Endothelial cell of umbilical vein (primary cell): ENCODE measurements around the gene KCNK2. TPM values are rescaled to one million over a fixed set of nuclear protein-coding genes. Genes with fewer than 3 reads are reported as not detected.

ENCODE experiments used
- BruUV-seq: library from RNA; stranded (reverse); fragments of 400-500 nt; replicated peaks from 2 replicates; lab custom pipeline; 2021; lab: Mats Ljungman, UMichigan
- CTCF ChIA-PET: fragments of 300-600, 350-600 bp; sonication (Branson Sonifier 250); formaldehyde crosslinking; loops from one replicate; lab custom pipeline; 2021; ENCODE audit warnings: antibody characterized with exemption, inconsistent platforms; lab: Charles Lee
- POLR2A ChIA-PET: fragments of 300-600, 350-600 bp; sonication (Branson Sonifier 250); formaldehyde crosslinking; loops from one replicate; lab custom pipeline; 2021; ENCODE audit warnings: antibody characterized with exemption, inconsistent platforms; lab: Charles Lee
- DNase-seq: peaks from one replicate; pipeline ENCODE4 v3.0.0-alpha.2; 2011; ENCODE audit warnings: low read depth, low spot score
- FAIRE-seq: peaks from 2 replicates; lab custom pipeline; 2011; peaks lifted over from hg19 to GRCh38; lab: Jason Lieb, UNC
- H2AFZ ChIP-seq: 2 replicates; pipeline ENCODE4 v1.6.0; 2012; ENCODE audit warnings: low read depth, low read length, control low read depth, inconsistent platforms
- H3K27ac ChIP-seq: 2 replicates; pipeline ENCODE4 v1.5.1; 2011; ENCODE audit warnings: low read depth, mild to moderate bottlenecking, control low read depth, low read length, moderate library complexity; ENCODE audit not compliant: insufficient read depth
- H3K27me3 ChIP-seq, 2 experiments: 2 replicates each; pipeline versions ENCODE4 v1.6.0 to v1.6.1; 2011; ENCODE audit warnings: low read length in 2 of 2, mixed read lengths in 1 of 2; ENCODE audit not compliant: control insufficient read depth in 2 of 2, insufficient read depth in 2 of 2
- H3K36me3 ChIP-seq, 2 experiments: 2 replicates in 1 of 2; 3 replicates in 1 of 2; pipeline ENCODE4 v1.5.1; 2011; ENCODE audit warnings: low read length in 2 of 2, mild to moderate bottlenecking in 1 of 2, moderate library complexity in 1 of 2; ENCODE audit not compliant: control insufficient read depth in 2 of 2, insufficient read depth in 2 of 2; ENCODE audit errors: extremely low read depth in 1 of 2
- H3K4me1 ChIP-seq: 3 replicates; pipeline ENCODE4 v1.5.1; 2011; ENCODE audit warnings: mild to moderate bottlenecking, low read length; ENCODE audit not compliant: control insufficient read depth, insufficient read depth; ENCODE audit errors: extremely low read depth
- H3K4me2 ChIP-seq: 2 replicates; pipeline ENCODE4 v1.6.1; 2011; ENCODE audit warnings: low read length, control low read depth, mixed read lengths; ENCODE audit not compliant: insufficient read depth
- H3K4me3 ChIP-seq, 3 experiments: fragments of 200-600 bp in 1 of 3; sonication (generic), shearing (Covaris generic) in 1 of 3; replicated peaks in 1 of 3; 2 replicates each; pipeline ENCODE4 v1.5.1; 2011 to 2016; ENCODE audit warnings: control low read depth in 3 of 3, low read length in 3 of 3, mild to moderate bottlenecking in 2 of 3, inconsistent platforms in 1 of 3, low read depth in 1 of 3, moderate library complexity in 1 of 3; ENCODE audit not compliant: insufficient read depth in 1 of 3
- H3K79me2 ChIP-seq: 2 replicates; pipeline ENCODE4 v1.6.0; 2012; ENCODE audit warnings: low read length, inconsistent platforms; ENCODE audit not compliant: control insufficient read depth, insufficient read depth
- H3K9ac ChIP-seq: replicated peaks from 2 replicates; pipeline ENCODE3; 2011; ENCODE audit warnings: low read length, control low read depth; ENCODE audit not compliant: insufficient read depth; ENCODE audit errors: extremely low read depth
- H3K9me1 ChIP-seq: replicated peaks from 3 replicates; pipeline ENCODE4 v1.6.0; 2011; ENCODE audit warnings: mild to moderate bottlenecking, low read length; ENCODE audit not compliant: control insufficient read depth, insufficient read depth; ENCODE audit errors: extremely low read depth
- H3K9me3 ChIP-seq: replicated peaks from 2 replicates; pipeline ENCODE4 v1.5.1; 2012; ENCODE audit warnings: low read length, inconsistent platforms; ENCODE audit not compliant: control insufficient read depth, insufficient read depth
- H4K20me1 ChIP-seq: replicated peaks from 2 replicates; pipeline ENCODE3; 2011; ENCODE audit warnings: mild to moderate bottlenecking, low read length; ENCODE audit not compliant: control insufficient read depth, insufficient read depth; ENCODE audit errors: extremely low read depth
- EZH2 ChIP-seq: IDR thresholded peaks from 2 replicates; pipeline ENCODE4 v1.6.1; 2012; ENCODE audit warnings: borderline replicate concordance, low read depth, mild to moderate bottlenecking, moderate library complexity, low read length, inconsistent platforms; ENCODE audit not compliant: severe bottlenecking
- POLR2AphosphoS5 ChIP-seq: IDR thresholded peaks from 2 replicates; pipeline ENCODE4 v1.6.1; 2012; ENCODE audit warnings: low read depth, mild to moderate bottlenecking, control low read depth, low read length, moderate library complexity; ENCODE audit not compliant: insufficient read depth
- dilution Hi-C: fragments of 300-500 bp; cut with MboI; formaldehyde crosslinking; loops from one replicate; pipeline ENCODE4 v1.15.0; 2019; ENCODE audit warnings: low sequenced_read_pairs; ENCODE audit not compliant: extremely low pct_ligation_motif_present
- intact Hi-C: fragments of 100-400 bp; cut with micrococcal nuclease; formaldehyde crosslinking; loops from one replicate; pipeline ENCODE4 v1.10.0; 2022
- polyA plus RNA-seq, 4 experiments: library from polyadenylated mRNA; depleted of rRNA in 3 of 4; stranded (reverse) in 3 of 4; unstranded in 1 of 4; fragments of >200 nt; gene quantifications; 2 replicates each; pipeline versions ENCODE4 v1.2.1 to v1.2.3, GENCODE V29; 2011 to 2012; ENCODE audit warnings: missing spikeins in 1 of 4
- total RNA-seq: library from RNA; stranded (reverse); gene quantifications from 2 replicates; pipeline ENCODE4 v1.2.3, GENCODE V29; 2021
- TF ChIP-seq, protein P1 (sequence below), 2 donors: IDR thresholded peaks; 1 replicate in 1 of 2; 2 replicates in 1 of 2; pipeline ENCODE4 v1.5.1; 2011; ENCODE audit warnings: low read length in 2 of 2, mild to moderate bottlenecking in 2 of 2, moderate library complexity in 2 of 2, control low read depth in 1 of 2, inconsistent platforms in 1 of 2, low read depth in 1 of 2; ENCODE audit not compliant: insufficient read depth in 1 of 2; ENCODE audit errors: extremely low read depth in 1 of 2

The KCNK2 gene
- total and polyA plus RNA-seq, 2 donors (not counting 3 experiments of a cell fraction or from before 2014, with no cell fraction given) = 0.08 to 0.46 TPM

DNA sequence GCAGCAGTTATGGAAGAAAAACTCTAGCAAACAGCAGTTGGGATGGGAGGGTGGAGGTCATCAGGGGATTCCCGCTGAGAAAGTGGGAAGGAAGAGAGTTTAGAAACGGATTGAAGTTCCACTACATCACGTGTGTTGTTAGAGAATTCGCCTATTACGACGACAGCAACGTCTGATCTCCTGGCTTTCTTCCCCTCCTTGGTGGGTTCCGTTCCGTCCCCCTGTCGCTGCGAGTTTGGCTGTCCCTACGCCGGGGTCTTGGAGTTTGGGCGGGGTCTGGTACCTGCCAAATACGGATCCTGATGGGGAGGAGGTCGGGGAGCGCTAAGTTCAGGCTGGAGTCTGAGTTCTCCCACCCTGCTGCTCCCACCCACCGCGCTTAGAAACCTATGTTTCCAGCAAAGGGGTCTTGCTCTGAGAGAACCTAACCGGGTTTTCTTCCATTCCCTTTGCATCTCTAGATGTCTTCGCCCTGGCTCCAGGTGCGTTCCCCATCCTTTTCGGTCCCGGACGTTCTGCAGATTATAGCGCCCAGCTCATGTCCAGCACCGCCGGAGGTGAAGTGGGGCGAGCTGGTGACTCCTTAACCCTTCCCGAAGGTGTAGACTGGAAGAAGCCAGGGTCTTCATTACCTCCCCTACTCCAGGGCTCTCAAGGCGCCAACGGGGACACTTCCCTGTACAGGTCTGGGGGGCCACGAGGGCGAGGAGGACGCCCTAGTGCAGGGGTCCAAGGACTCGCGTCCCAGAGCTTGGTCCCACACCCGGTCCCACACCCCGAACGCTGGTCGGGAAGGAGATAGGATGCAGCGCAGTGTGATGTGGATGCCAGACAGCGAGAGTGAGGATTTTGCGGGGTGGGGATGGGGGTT is 641 bp upstream of the KCNK2 start:
- H3K4me3 ChIP-seq = peak overlapping the region in 1 of 3 experiments; percentile 45
- H3K27ac ChIP-seq = no peak overlapping the region
- H2AFZ ChIP-seq = peak overlapping the region; percentile 51
- H4K20me1 ChIP-seq = no peaks in the 10 kb centered on the region
- ChIA-PET CTCF (no interaction called here), POLR2A (no interaction called here)
- FAIRE-seq (no peak), DNase-seq (no peak)
- no peaks in the 10 kb centered on the region for H3K9me3 ChIP-seq
- dilution Hi-C loops = no loop called here
- H3K4me2 ChIP-seq = peak overlapping the region; percentile 18
- intact Hi-C loops = no loop called here
- TF ChIP-seq POLR2AphosphoS5 (no peak), EZH2 (peak; percentile 94)
- TF ChIP-seq, protein P1, sequence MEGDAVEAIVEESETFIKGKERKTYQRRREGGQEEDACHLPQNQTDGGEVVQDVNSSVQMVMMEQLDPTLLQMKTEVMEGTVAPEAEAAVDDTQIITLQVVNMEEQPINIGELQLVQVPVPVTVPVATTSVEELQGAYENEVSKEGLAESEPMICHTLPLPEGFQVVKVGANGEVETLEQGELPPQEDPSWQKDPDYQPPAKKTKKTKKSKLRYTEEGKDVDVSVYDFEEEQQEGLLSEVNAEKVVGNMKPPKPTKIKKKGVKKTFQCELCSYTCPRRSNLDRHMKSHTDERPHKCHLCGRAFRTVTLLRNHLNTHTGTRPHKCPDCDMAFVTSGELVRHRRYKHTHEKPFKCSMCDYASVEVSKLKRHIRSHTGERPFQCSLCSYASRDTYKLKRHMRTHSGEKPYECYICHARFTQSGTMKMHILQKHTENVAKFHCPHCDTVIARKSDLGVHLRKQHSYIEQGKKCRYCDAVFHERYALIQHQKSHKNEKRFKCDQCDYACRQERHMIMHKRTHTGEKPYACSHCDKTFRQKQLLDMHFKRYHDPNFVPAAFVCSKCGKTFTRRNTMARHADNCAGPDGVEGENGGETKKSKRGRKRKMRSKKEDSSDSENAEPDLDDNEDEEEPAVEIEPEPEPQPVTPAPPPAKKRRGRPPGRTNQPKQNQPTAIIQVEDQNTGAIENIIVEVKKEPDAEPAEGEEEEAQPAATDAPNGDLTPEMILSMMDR (IDR thresholded peaks at IDR 0.05; ENCODE audit: extremely low read depth in 1 of 2, insufficient read depth in 1 of 2, low read depth in 1 of 2, low read length in 2 of 2) = no peak
- H3K9me1 ChIP-seq = no peaks in the 10 kb centered on the region
- H3K27me3 ChIP-seq = peaks cover 26 to 33% of the 10 kb centered on the region in 2 experiments
- no peaks in the 10 kb centered on the region for H3K36me3 ChIP-seq
- H3K79me2 ChIP-seq = no peaks in the 10 kb centered on the region
- H3K9ac ChIP-seq = no peak overlapping the region
- no peaks in the 10 kb centered on the region for H3K4me1 ChIP-seq
- BruUV-seq = no TSS peak
